COLO668 (cell line): ENCODE data around the gene RIGI.
"Not testable (repeated sequence)": the region's sequence is repeated elsewhere in the genome, so short reads cannot be mapped to it uniquely, and the experiment has no call there.

ENCODE experiments used
- DNase-seq: peaks from one replicate; lab custom pipeline; 2025; ENCODE audit not compliant: unreplicated experiment; lab: John Stamatoyannopoulos, UW

The RIGI gene

GRCh38 chr9:32533336-32533735 lies 7.3 kb upstream of the RIGI start:
- no peak for DNase-seq

- no peak for DNase-seq
Observed at GRCh38 chr9:32526707-32527048, 682 bp upstream of the RIGI start.

- no peak for DNase-seq
Observed at GRCh38 chr9:32525709-32526030, 326 bp downstream of the RIGI start.

GRCh38 chr9:32524892-32525708 lies 896 bp downstream of the RIGI start:
- DNase-seq = peak; percentile 36

GRCh38 chr9:32524558-32524891 lies 1.5 kb downstream of the RIGI start:
- not testable (repeated sequence) for DNase-seq

- no peak for DNase-seq
Observed at GRCh38 chr9:32523910-32524309, 2.1 kb downstream of the RIGI start.

- DNase-seq = no peak
Observed at GRCh38 chr9:32518276-32518675, 7.7 kb downstream of the RIGI start.

- no peak for DNase-seq
Observed at GRCh38 chr9:32516241-32516640, 9.8 kb downstream of the RIGI start.

- DNase-seq = no peak
Observed at GRCh38 chr9:32508728-32509127, 17.3 kb downstream of the RIGI start.

- no peak for DNase-seq
Observed at GRCh38 chr9:32503008-32503407, 23.0 kb downstream of the RIGI start.

- no peak for DNase-seq
Observed at GRCh38 chr9:32502464-32502863, 23.5 kb downstream of the RIGI start.

GRCh38 chr9:32501868-32502267 lies 24.1 kb downstream of the RIGI start:
- DNase-seq = no peak

- no peak for DNase-seq
Observed at GRCh38 chr9:32500768-32501167, 25.2 kb downstream of the RIGI start.

- DNase-seq = no peak
Observed at GRCh38 chr9:32497921-32498320, 28.1 kb downstream of the RIGI start.

GRCh38 chr9:32490601-32491000 lies 35.4 kb downstream of the RIGI start:
- DNase-seq = no peak

- no peak for DNase-seq
Observed at GRCh38 chr9:32487981-32488380, 38.0 kb downstream of the RIGI start.

- DNase-seq = no peak
Observed at GRCh38 chr9:32486839-32487562, 39.0 kb downstream of the RIGI start.

- no peak for DNase-seq
Observed at GRCh38 chr9:32483343-32483742, 42.7 kb downstream of the RIGI start.
